HG03378 (cell line): Measurements from ENCODE around the gene N4BP2.
"Not testable (repeated sequence)": the region's sequence is repeated elsewhere in the genome, so short reads cannot be mapped to it uniquely, and the experiment has no call there.

Experiments used
- ATAC-seq: cut with Tn5 transposase; IDR thresholded peaks from one replicate; pipeline ENCODE4 v1.9.1; 2021; ENCODE audit warnings: mild to moderate bottlenecking, moderate library complexity; ENCODE audit not compliant: unreplicated experiment

Gene N4BP2

DNA sequence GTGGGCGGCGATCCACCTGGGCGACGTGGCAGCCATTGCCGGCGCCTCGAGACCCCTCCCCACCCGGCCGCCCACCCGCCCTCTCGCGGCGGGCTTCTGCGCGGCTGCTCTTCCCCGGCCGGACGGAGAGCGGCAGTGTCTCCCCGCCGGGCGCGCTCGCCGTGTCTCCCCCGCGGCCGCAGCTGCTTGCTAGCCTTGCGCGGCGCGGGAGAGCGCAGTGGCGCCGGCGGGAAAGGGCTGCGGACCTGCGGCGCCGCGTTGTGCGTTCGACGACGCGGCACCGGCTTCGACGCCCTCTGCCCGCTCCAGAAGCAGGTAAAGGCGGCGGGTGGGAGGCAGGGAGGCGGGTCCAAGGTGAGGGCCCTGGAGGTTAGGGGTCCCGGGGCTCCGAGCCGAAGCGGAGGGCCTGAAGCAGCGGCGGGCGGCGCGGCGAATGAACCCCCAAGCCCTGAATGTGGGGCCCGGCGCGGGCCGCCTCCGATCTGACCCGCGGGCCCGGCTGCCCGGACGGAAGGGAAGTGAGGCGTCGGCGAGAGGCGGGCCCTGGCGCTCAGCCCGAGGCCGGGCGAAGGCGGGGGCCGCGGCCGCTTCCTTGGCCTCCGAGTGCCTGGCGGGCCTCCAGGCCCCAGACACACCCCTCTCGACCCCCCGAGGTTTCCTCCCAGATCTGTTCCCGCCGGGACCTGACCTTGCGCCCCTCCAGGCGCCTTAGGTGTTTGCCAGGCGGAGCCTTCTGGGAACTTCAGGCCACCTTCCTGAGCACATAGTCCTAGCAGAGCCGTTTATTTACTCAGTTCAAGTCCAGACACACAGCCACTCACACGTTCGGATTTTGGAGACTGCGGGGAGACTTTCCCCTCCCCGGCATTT is at the start of gene N4BP2:
TSS of gene N4BP2 (plus strand) at position 135 of the 870 bp plus-strand sequence. CDS start 40,491 bp downstream, outside the sequence.
- peak; percentile 17 for ATAC-seq

DNA sequence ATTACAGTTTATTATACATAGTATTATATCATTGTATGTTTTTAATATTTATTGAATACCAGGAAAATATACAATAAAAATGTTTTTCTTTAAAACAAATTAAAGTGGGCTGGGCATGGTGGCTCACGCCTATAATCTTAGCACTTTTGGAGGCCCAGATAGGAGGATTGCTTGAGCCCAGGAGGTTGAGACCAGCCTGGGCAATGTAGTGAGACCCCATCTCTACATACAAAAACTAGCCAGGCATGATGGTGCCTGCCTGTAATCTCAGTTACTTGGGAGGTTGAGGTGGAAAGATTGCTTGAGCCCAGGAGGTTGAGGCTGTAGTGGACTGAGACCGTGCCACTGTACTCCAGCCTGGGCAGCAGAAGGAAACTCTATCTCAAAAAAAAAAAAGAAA is 40.6 kb upstream of the N4BP2 start:
- ATAC-seq: no peak

DNA sequence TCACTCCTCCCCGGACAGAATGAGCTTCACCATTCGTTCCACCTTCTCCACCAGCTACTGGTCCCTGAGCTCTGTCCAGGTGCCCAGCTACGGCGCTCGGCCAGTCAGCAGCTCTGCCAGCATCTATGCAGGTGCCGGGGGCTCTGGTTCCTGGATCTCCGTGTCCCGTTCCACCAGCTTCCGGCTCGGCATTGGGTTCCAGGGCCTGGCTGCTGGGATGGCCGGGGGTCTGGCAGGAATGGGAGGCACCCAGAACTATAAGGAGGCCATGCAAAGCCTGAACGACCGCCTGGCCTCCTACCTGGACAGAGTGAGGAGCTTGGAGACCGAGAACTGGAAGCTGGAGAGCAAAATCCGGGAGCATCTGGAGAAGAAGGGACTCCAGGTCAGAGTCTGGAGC is 36.4 kb upstream of the N4BP2 start:
- no peak for ATAC-seq

DNA sequence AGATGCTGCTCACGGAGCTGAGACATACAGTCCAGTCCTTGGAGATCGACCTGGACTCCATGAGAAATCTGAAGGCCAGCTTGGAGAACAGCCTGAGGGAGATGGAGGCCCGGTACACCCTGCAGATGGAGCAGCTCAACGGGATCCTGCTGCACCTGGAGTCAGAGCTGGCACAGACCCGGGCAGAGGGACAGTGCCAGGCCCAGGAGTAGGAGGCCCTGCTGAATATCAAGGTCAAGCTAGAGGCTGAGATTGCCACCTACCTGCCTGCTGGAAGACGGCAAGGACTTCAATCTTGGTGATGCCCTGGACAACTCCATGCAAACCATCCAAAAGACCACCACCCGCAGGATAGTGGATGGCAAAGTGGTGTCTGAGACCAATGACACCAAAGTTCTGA is 35.5 kb upstream of the N4BP2 start:
- not testable (repeated sequence) for ATAC-seq

DNA sequence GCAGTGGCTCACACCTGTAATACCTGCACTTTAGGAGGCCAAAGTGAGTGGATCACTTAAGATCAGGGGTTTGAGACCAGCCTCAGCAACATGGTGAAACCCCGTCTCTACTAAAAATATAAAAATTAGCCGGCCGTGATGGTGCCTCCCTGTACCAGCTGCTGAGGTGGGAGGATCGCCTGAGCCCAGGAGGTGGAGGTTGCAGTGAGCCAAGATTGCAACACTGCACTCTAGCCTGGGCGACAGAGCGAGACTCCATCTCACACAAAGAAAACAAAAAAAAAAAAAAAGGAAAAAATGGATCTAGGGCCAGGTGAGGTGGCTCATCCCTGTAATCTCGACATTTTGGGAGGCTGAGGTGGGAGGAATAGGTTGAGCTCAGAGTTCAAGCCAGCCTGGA is 32.6 kb upstream of the N4BP2 start:
- ATAC-seq: not testable (repeated sequence)

DNA sequence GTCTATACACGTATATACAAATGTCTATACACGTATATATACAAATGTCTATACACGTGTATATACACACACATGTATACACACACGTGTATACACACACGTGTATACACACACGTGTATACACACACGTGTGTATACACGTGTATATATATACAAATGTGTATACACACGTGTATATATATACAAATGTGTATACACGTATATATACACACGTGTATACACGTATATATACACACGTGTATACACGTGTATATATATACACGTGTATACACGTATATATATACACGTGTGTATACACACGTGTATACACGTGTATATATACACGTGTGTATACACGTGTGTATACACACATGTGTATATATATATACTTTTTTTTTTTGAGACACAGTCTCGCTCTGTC is 23.9 kb upstream of the N4BP2 start:
- no peak for ATAC-seq

DNA sequence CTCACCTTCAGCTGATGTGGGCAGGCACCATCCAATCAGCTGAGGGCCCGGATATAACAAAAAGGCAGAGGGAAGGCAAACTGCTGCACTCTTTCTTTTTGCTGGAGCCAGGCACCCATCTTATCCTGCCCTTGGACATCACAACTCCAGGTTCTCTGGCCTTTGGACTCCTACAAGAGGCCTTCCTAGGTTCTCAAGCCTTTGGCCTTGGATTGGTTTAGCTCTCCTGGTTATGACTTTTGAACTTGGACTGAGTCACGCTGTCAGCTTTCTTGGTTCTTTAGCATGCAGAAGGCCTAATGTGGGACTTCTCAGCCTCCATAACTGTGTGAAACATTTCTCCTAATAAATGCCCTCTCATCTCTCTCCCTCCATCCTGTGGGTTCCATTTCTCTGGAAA is 23.0 kb upstream of the N4BP2 start:
- ATAC-seq: no peak

DNA sequence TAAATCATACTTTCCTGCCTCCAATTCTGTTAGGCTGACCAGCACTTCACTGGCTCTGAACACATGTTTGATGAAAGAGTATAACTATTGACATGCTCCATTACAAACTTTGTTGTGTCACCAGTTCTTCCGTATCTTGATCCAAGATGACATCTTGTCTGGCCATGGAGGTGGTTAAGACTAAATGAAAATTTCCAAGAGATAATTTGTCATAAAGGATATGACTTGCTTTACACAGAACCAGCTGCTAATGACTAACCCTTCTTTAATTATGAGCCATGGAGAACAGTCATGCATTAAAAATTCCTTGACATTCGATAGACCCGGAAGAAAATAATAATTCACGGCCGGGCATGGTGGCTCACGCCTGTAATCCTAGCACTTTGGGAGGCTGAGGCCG is 17.7 kb upstream of the N4BP2 start:
- no peak for ATAC-seq

DNA sequence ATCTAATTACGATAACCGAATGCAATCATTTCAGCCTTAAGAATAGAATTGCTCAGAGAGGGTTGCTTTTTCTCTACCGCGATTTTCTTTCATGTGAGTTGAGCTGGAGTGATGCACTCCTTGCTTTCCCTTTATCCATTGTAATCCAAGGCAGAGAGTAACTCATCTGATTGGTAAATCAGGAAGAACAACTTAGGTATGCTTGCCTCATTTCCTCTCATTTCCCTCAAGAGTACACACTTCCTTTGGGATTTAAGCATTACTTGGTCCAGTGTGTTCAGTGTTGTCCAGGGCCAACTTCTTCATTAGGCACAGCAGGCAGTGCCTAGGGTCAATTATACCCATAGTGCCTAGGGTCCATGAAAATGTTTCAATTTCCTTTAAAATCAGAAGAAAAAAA is 15.7 kb upstream of the N4BP2 start:
- no peak for ATAC-seq

DNA sequence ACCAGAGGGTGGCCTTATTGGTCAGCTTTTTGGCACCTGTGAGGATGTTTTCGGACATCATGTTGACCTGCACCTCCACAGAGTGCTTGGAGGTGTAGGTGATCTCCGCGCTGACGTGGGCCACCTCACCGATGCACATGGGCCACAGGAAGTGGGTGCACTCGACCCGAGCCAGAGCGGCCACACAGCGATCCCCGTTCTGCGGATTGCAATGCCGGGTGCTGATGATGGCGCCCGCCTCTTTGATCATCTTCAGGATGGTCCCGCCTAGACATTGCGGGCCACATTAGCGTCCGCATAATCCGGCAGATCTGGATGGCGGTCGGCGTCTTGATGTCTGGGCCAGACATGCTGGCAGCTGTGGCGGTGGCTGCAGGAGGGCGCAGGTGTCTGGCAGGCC is 12.9 kb upstream of the N4BP2 start:
- ATAC-seq: no peak

DNA sequence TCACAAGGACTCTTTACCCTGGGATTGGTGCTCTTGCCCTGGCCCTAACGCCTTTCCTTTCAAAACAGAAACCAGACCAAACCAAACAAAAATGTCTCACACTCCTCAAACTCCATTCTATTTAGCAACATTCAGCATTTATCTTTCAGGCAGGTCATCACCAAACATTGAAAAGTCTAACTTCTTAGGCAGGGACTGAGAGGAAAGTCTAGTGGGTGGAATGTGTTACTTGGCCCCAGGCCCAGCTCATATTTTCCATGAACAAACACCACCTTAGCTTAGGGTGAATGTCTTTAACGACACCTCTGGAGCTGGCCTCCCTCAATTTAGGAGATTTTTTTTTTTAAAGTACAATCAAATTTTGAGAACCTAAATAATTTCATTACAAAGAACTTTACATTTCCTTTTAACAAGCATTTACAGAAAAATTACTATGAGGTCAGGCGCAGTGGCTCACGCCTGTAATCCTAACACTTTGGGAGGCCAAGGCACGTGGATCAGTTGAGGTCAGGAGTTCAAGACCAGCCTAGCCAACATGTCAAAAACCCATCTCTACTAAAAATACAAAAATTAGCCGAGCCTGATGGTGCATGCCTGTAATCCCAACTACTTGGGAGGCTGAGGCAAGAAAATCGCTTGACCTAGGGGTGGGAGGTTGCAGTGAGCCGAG is 10.2 kb upstream of the N4BP2 start:
- ATAC-seq: no peak

DNA sequence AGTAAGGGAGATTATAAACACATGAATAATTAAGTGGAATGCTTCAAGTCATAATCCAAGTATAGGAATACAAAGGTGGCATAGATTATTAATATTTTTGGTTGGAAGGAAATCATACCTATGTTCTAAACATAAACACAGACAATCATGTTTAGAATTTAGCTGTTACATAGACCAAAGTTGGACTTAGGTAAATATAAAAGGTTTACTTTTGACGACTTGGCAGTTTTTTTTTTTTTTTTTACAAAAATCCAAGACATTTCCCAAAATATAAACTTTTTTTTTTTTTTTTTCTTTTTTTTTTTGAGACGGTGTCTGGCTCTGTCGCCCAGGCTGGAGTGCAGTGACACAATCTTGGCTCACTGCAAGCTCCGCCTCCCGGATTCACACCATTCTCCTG is 3.5 kb upstream of the N4BP2 start:
- no peak for ATAC-seq

DNA sequence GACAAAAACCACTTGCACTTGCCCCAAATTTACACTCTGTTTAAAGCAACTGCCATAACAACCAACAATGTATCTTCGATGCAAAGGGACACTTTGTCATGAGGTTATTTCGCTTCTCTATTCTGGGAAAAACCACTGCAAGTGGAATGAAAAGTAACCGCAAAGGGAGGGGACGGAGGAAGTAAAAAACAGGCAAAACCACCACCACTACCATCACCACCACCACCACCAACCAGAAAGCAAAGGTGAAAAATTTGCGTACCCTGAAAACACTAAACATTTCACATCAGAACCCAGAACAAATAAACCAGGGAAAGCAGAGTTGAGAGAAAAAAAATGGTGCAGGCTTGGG is 1.2 kb upstream of the N4BP2 start:
- no peak for ATAC-seq

DNA sequence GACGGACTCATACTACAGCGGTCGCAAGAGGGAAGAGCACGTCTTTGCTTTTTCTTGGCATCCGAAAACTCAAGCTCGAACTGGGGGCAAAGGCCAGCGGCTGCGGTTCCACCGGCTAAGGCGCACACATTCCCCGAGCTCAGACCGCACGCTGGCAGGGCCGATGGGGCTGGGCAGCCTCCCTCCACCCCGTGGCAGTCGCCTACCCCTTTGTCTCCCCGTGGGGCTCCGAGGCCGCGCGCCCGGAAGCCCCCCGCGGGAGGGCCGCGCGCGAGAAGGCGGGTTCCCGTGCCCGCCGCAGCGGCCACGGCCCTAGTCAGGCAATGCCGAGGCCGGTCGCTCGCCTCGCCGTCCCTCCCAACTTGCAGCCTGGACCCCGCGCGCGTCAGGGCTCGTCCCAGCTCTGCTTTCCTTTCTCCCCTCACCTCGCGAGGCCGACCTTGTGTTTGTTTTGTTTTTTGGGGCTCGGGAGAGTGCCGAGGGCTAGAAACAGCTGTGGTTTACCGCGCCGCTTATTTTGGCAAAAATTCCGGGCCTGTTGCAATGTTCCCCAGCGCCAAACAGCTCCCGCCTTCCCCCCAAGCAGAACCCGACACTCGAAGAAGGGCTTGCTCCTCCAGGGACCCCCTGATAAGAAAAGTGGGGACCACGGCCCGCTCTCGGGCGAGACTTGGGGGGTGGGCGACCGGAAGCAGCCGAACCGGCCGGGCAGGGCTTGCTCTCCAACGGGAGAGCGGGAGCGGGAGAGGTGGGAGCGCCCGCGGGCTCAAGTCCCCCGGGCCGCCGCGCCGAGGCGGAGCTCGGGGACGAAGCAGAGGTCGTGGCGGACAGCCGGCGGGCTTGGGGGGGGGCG is 561 bp upstream of the N4BP2 start:
- no peak for ATAC-seq

DNA sequence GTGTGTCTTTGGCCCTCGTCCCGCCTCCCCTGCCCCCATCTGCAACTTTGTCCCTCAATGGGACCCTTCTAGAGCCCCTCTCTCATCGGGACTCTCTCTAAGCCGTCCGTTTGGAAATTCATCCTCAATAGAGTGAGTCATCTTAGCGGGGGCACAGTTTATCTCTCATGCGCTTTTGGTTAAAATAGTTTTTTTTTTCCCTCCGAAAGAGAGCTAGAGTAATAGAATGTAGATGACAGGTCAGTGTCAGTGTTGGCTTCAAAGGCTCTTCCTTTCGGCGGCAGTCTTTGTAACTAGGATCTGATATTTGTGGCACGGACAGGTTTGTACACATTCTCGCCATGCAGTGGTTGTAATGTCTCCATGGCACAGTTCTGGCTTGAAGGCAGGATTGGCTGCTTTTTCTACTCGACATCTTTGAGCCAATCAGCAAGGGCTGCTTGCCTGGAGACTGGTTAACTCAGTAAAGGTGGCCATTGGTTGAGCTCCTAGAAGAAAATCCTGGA is 989 bp downstream of the N4BP2 start:
- ATAC-seq: peak; percentile 89

DNA sequence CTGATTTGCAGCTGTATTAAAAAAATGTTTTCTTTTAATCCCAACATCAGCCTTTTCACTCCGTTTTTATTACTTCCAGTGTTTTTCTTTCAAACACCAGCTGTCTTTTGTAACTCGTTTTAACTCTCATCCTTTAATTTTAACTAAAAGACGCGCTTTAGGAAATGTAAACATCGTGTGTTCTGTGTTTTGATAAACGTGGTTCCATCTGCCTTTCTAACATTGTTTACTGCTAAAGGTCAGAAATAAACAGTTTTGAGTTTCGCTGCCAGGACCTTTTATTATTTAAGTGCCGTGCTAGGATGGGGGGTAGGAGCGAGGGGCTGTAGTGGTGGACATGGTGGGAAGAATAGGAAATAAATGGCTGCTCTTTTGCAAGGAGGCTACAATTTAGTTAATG is 1.5 kb downstream of the N4BP2 start:
- ATAC-seq: no peak

DNA sequence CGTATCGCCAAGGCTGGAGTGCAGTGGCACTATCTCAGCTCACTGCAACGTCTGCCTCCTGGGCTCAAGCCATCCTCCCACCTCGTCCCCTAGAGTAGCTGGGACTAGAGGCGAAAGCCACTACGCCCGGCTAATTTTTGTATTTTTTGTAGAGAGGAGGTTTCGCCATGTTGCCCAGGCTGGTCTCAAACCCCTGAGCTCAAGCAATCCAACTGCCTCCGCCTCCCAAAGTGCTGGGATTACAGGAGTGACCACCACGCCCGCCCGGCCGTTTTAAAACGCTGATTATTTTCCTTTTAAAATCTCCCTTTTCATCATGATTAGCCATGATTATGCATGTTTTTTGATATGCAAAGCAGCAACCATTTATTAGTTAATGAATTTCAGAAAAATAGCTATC is 2.2 kb downstream of the N4BP2 start:
- ATAC-seq: no peak

DNA sequence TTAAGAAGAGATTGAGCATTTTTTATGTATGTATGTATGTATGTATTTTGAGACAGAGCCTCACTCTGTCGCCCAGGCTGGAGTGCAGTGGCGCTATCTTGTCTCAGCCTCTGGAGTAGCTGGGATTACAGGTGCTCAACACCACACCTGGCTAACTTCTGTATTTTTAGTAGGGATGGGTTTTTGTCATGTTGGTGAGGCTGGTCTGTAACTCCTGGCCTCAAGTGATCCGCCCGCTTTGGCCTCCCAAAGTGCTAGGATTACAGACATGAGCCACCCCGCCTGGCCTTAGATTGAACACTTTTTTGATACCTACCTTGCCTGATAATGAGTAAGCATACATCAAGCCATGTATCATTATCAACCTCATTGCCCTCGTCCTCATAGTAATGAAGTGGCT is 2.7 kb downstream of the N4BP2 start:
- ATAC-seq: no peak

DNA sequence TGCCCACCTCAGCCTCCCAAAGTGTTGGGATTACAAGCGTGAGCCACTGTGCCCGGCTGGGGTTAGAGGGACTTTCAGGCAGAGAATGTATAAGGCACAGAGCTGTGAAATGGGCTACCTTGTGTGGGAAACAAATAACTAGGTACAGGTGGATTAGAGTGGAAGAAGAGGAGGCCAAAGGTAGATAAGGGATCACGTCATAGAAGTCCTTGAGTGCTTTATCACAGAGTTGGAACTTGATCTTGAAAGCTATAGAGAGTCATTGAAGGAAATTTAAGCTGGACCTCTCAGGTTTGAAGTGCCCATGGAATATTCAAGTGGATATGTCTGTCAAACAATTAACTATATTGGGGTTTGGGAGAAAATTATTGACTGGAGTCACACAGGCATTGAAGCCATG is 8.4 kb downstream of the N4BP2 start:
- ATAC-seq: no peak

DNA sequence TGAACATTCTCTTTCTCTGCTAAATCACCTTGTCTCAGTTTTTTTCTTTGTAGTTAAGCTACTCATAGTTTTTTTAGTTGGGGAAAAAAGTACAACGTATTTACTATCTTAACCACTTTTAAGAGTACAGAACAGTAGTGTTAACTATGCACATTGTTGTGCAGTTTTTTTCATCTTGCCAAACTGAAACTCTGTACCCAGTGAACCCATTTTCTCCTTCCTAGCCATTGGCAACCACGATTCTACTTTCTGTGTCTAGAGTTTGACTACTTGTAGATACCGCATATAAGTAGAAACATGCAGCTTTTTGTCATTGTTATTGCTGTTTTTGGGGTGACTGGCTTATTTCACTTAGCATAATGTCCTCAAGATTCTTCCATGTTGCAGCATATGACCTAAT is 10.0 kb downstream of the N4BP2 start:
- no peak for ATAC-seq

DNA sequence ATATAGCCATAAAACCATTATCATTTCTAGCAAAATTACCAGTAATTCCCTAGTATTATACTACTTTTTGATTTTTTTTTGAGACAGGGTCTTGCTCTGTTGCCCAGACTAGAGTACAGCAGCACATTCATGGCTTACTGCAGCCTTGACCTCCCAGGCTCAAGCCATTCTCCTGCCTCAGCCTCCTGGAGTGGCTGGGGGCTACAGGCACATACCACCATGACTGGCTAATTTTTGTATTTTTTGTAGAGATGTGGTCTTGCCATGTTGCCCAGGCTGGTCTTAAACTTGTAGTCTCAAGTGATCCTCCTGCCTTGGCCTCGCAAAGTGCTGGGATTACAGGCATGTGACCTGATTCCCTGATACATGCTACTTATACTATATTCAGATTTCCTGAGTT is 13.7 kb downstream of the N4BP2 start:
- ATAC-seq: no peak
